PC-3 (cell line): Measurements from ENCODE around the gene CERS5. TPM values are rescaled to one million over a fixed set of nuclear protein-coding genes. Genes with fewer than 3 reads are reported as not detected.
A peak's percentile ranks its signal among the peaks of the same experiment; 100 is the strongest.

ENCODE experiments used
- ATAC-seq: fragments of 200-7000 bp; cut with Tn5 transposase; 2 replicates; pipeline ENCODE4 v1.9.1; 2020; ENCODE audit warnings: mild to moderate bottlenecking, moderate library complexity
- BruUV-seq: library from RNA; stranded (reverse); fragments of 400-500 nt; replicated peaks from 2 replicates; lab custom pipeline; 2021; lab: Mats Ljungman, UMichigan
- CTCF ChIA-PET: fragments of 300-600 bp; sonication (Branson Sonifier 250); formaldehyde crosslinking; loops from one replicate; lab custom pipeline; 2022; ENCODE audit warnings: antibody characterized with exemption; lab: Charles Lee
- POLR2A ChIA-PET: fragments of 300-600 bp; sonication (Branson Sonifier 250); formaldehyde crosslinking; loops from one replicate; lab custom pipeline; 2022; ENCODE audit warnings: antibody characterized with exemption; ENCODE audit not compliant: unreplicated experiment; lab: Charles Lee
- DNase-seq: peaks from one replicate; pipeline ENCODE4 v3.0.0-alpha.2; 2015
- H2AFZ ChIP-seq: fragments of 300-600 bp; sonication (generic); 2 replicates; pipeline ENCODE4 v1.6.0; 2016; ENCODE audit warnings: antibody characterized with exemption, low read length
- H3F3A ChIP-seq: fragments of 300-600 bp; sonication (generic); one replicate; pipeline ENCODE4 v1.6.0; 2017; ENCODE audit warnings: antibody characterized with exemption, low read length, control low read depth, mild to moderate bottlenecking; ENCODE audit not compliant: unreplicated experiment
- H3K27ac ChIP-seq: fragments of 300-600 bp; sonication (generic); 2 replicates; pipeline ENCODE4 v1.5.1; 2016; ENCODE audit warnings: mild to moderate bottlenecking, low read length
- H3K27me3 ChIP-seq: fragments of 300-600 bp; sonication (generic); 2 replicates; pipeline ENCODE4 v1.6.1; 2016; ENCODE audit warnings: low read length, mixed read lengths
- H3K36me3 ChIP-seq: fragments of 300-600 bp; sonication (generic); 2 replicates; pipeline ENCODE4 v1.6.1; 2016; ENCODE audit warnings: low read depth, mixed run types, low read length, mixed read lengths
- H3K4me1 ChIP-seq: fragments of 300-600 bp; sonication (generic); 2 replicates; pipeline ENCODE4 v1.5.1; 2016; ENCODE audit warnings: low read length; ENCODE audit not compliant: insufficient read depth
- H3K4me2 ChIP-seq: fragments of 300-600 bp; sonication (generic); 2 replicates; pipeline ENCODE4 v1.6.0; 2016; ENCODE audit warnings: low read length
- H3K4me3 ChIP-seq: fragments of 300-600 bp; sonication (generic); 2 replicates; pipeline ENCODE4 v1.5.1; 2016; ENCODE audit warnings: mild to moderate bottlenecking, low read length, mixed read lengths
- H3K79me2 ChIP-seq: fragments of 300-600 bp; sonication (generic); 2 replicates; pipeline ENCODE4 v1.6.1; 2017; ENCODE audit warnings: low read length, mixed read lengths
- H3K9ac ChIP-seq: fragments of 300-600 bp; sonication (generic); 2 replicates; pipeline ENCODE4 v1.6.0; 2016; ENCODE audit warnings: mild to moderate bottlenecking, low read length
- H3K9me2 ChIP-seq: fragments of 300-600 bp; sonication (generic); replicated peaks from 2 replicates; pipeline ENCODE4 v1.6.1; 2016; ENCODE audit warnings: mixed run types, low read length, mixed read lengths
- H3K9me3 ChIP-seq: fragments of 300-600 bp; sonication (generic); 2 replicates; pipeline ENCODE4 v1.6.1; 2016; ENCODE audit warnings: low read length, mixed read lengths
- H4K20me1 ChIP-seq: fragments of 300-600 bp; sonication (generic); 2 replicates; pipeline ENCODE4 v1.6.1; 2016; ENCODE audit warnings: low read length, mixed read lengths
- EZH2 ChIP-seq: fragments of 300-600 bp; sonication (generic); IDR thresholded peaks from one replicate; pipeline ENCODE4 v1.6.1; 2017; ENCODE audit warnings: antibody characterized with exemption, mild to moderate bottlenecking, low read length; ENCODE audit not compliant: unreplicated experiment
- EZH2phosphoT487 ChIP-seq: fragments of 300-600 bp; sonication (generic); IDR thresholded peaks from 2 replicates; pipeline ENCODE4 v1.6.1; 2018; ENCODE audit warnings: mild to moderate bottlenecking, antibody characterized with exemption, low read length, borderline replicate concordance
- intact Hi-C: fragments of 100-400 bp; cut with micrococcal nuclease; formaldehyde crosslinking; loops from 2 replicates; pipeline ENCODE4 v1.9.0; 2023
- total RNA-seq: library from RNA; depleted of rRNA; stranded (reverse); fragments of >200 nt; gene quantifications from 2 replicates; pipeline ENCODE4 v1.2.3, GENCODE V29; 2014
- TF ChIP-seq, protein P1 (sequence below): fragments of 300-600 bp; sonication (generic); conservative IDR thresholded peaks from 2 replicates; pipeline ENCODE4 v1.5.1; 2017; ENCODE audit warnings: antibody characterized with exemption, low read depth, mild to moderate bottlenecking, low read length

The CERS5 gene
- total RNA-seq, 1 experiment from 2014 or later: 24.9 TPM

DNA sequence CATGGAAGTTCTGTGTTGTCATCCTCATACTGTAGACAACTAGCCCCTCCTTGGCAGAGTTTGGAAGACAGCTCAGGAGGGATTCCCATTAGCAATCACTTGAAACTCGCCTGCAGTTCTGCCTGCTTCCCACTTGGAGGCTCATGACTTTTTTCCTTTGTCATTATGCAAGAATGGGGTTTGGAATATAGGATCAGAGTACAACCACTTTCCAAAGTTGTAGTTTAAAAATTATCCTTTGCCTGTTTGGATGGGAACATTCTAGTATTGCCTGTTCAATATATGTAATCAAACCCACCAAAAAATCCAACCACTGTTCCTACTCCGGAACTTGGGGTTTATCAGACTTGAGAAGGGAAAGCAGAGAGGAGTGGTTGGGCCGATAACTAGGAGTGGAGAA is 65.5 kb downstream of the CERS5 start:
- Histone ChIP-seq H2AFZ (no peak overlapping the region), H4K20me1 (no peaks in the 10 kb centered on the region), H3K4me1 (peaks cover 15% of the 10 kb centered on the region), H3K79me2 (no peaks in the 10 kb centered on the region), H3K4me3 (no peak overlapping the region), H3K27me3 (no peaks in the 10 kb centered on the region), H3F3A (no peaks in the 10 kb centered on the region), H3K4me2 (no peak overlapping the region), H3K9me2 (no peaks in the 10 kb centered on the region), H3K9ac (no peak overlapping the region), H3K9me3 (no peaks in the 10 kb centered on the region), H3K36me3 (peaks cover 29% of the 10 kb centered on the region), H3K27ac (no peak overlapping the region)
- BruUV-seq: TSS peak; percentile 14
- POLR2A ChIA-PET: no interaction called here
- intact Hi-C loops: no loop called here
- TF ChIP-seq, protein P1, sequence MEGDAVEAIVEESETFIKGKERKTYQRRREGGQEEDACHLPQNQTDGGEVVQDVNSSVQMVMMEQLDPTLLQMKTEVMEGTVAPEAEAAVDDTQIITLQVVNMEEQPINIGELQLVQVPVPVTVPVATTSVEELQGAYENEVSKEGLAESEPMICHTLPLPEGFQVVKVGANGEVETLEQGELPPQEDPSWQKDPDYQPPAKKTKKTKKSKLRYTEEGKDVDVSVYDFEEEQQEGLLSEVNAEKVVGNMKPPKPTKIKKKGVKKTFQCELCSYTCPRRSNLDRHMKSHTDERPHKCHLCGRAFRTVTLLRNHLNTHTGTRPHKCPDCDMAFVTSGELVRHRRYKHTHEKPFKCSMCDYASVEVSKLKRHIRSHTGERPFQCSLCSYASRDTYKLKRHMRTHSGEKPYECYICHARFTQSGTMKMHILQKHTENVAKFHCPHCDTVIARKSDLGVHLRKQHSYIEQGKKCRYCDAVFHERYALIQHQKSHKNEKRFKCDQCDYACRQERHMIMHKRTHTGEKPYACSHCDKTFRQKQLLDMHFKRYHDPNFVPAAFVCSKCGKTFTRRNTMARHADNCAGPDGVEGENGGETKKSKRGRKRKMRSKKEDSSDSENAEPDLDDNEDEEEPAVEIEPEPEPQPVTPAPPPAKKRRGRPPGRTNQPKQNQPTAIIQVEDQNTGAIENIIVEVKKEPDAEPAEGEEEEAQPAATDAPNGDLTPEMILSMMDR: peak; percentile 54
- TF ChIP-seq EZH2: no peak
- CTCF ChIA-PET: interaction anchor here (0.6 to 1.0 kb wide), 4 partner anchors 10 to 31 kb away, joined by 3 to 4 read pairs (median 3); partner anchors contain the start of genes COX14 and SMARCD1
- ATAC-seq (no peak), DNase-seq (peak; percentile 50)

DNA sequence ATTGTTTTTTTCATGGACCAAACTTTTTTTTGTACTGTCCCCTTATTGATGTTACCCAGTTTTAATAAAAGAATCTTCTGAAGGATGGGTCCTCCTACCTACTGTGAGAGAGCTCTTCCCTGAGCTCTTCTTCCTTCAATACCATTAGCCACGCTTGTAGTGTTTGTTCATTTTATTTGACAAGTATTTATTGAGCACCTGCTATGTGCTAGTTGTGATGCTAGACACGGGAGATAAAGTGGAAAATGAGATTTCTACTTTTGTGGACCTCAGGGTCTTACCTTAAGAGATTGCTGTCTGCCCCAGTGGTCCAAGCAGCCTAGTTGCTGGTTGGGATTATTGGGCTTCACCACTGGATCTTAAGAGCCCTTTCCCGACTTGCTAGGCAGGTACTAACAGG is 66.6 kb downstream of the CERS5 start:
- Histone ChIP-seq H3K79me2 (no peaks in the 10 kb centered on the region), H3K27me3 (no peaks in the 10 kb centered on the region), H3K4me3 (no peak overlapping the region), H3K9me2 (no peaks in the 10 kb centered on the region), H3K4me1 (peaks cover 15% of the 10 kb centered on the region), H3K9me3 (no peaks in the 10 kb centered on the region), H4K20me1 (no peaks in the 10 kb centered on the region), H3K9ac (no peak overlapping the region), H3K4me2 (no peak overlapping the region), H3K36me3 (peaks cover 37% of the 10 kb centered on the region), H3F3A (no peaks in the 10 kb centered on the region), H3K27ac (no peak overlapping the region), H2AFZ (no peak overlapping the region)
- ATAC-seq: no peak
- no peak for TF ChIP-seq EZH2
- no peak for TF ChIP-seq EZH2phosphoT487
- TF ChIP-seq, protein P1: no peak
- POLR2A ChIA-PET: no interaction called here
- no TSS peak for BruUV-seq
- CTCF ChIA-PET: no interaction called here
- intact Hi-C loops: no loop called here
- no peak for DNase-seq

DNA sequence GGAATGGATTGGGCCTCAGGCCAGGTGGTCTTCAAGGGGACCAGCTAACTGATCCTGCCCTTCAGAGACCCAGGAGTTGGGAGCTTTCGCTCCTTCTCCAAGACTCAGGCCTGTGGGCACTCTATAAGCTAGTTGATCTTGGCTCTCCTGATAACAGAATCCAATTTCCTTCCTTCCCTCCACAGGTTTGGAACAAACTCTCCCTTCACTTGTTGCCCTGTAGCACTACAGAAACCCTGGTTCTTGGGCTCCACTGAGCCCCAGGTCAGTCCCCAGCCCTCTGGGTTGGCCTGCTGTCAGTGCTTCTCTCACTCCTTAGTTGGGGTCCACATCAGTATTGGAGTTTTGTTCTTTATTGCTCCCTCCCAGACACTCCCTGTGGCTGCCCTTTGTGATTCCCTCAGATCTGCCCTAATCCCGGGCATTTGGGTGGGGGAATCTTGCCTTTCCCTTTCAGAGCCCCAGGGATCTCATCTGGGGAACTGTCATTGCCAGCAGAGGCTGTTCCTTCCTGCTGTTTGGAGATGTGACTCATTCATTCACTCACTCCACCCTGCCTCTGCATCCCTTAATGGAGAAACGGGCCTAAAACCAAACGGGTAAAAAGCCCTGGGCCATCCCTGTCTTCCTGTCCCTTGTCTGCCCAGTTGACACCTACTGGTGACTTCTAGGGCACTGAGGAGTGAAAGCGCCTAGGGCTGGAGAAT is 67.7 kb downstream of the CERS5 start:
- H3K79me2 ChIP-seq: no peaks in the 10 kb centered on the region
- intact Hi-C loops: no loop called here
- H2AFZ ChIP-seq: no peak overlapping the region
- peak; percentile 76 for ATAC-seq
- no peaks in the 10 kb centered on the region for H3K9me3 ChIP-seq
- H3K27ac ChIP-seq: no peak overlapping the region
- no TSS peak for BruUV-seq
- POLR2A ChIA-PET: no interaction called here
- H3K9ac ChIP-seq: no peak overlapping the region
- H3K36me3 ChIP-seq: peaks cover 44% of the 10 kb centered on the region
- CTCF ChIA-PET: no interaction called here
- H3F3A ChIP-seq: no peaks in the 10 kb centered on the region
- no peak for TF ChIP-seq EZH2
- H4K20me1 ChIP-seq: no peaks in the 10 kb centered on the region
- no peaks in the 10 kb centered on the region for H3K27me3 ChIP-seq
- no peaks in the 10 kb centered on the region for H3K9me2 ChIP-seq
- peaks cover 15% of the 10 kb centered on the region for H3K4me1 ChIP-seq
- no peak overlapping the region for H3K4me2 ChIP-seq
- H3K4me3 ChIP-seq: no peak overlapping the region
- peak; percentile 50 for DNase-seq
